Activated CD4-positive, alpha-beta T cell treated with anti-CD3 and anti-CD28 coated beads, Interleukin-2, Interleukin-4, amounts not matched to agents 100 ng/mL and 50 ng/mL, durations not matched to agents 16 hours and 8 hours (primary cell): ENCODE data around the gene ZFPL1.
A peak's percentile ranks its signal among the peaks of the same experiment; 100 is the strongest.

Experiments
- DNase-seq: peaks from one replicate; pipeline ENCODE4 v3.0.0-alpha.2; 2020; ENCODE audit warnings: low spot score

ZFPL1 gene

DNA sequence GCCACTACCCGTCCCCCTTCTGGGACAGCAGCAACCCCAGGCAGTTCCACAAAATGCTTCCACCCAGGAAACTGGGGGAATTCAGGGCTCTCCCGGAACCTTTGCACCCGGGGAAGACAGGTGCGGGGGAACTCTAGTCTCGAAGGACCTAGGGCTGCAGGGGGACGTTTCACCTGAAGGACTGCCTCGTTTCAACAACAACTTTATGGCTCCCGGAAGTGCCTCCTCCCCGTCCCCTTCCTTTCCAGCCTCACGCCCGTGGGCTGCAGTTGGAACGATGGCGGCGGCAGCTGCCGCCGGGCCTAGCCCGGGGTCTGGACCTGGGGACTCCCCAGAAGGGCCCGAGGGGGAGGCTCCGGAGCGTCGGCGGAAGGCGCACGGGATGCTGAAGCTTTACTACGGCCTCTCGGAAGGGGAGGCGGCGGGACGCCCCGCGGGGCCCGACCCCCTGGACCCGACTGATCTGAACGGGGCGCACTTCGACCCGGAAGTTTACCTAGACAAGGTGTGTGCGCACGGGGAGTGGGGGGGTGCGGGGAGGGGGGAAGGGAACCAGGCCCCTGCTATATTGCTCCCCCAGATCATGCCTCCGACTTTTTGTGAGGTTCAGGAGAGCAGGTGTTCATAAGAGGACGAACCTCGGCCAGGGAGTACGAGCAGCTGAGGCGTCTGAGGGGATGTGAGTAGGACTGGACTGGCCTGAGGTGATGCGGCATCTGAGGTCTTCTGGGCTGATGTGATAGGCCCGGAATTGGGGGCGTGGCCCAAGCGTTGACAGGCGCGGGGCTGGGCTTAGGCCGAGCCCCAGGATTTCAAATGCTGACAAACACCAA lies 12.2 kb downstream of the ZFPL1 start, which contains the start of gene VPS51:
TSS of gene VPS51 (plus strand) at position 241 of the 833 bp plus-strand sequence. CDS start at position 278, 37 bp downstream.
- DNase-seq, result peak; percentile 86

- DNase-seq, result no peak
These were observed 12.9 kb downstream of the ZFPL1 start for GRCh38 chr11:65096926-65097325.

DNA sequence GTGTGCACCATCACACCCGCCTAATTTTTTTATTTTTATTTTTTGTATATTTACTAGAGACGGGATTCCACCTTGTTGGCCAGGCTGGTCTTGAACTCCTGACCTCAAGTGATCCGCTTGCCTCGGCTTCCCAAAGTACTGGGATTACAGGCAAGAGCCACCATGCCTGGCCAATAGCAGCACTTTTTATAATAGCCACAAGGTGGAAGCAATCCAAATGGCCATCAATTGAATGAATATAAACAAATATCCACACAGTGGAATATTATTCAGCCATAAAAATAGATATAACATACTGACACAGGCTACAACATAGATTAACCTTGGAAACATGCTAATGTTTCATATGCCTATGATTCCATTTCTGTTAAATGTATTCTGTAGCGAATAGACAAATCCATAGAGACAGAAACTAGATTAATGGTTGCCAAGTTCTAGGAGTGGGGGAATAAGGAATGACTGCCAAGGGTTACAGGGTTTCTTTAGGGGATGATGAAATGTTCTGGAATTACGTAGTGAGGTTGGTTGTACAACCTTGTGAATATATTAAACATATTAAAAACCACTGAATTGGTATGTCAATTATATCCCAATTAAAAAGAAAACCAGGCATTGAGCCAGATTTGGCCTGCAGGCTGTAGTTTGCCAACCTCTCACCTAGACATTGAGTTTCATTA lies 16.8 kb downstream of the ZFPL1 start:
- DNase-seq, result no peak

DNA sequence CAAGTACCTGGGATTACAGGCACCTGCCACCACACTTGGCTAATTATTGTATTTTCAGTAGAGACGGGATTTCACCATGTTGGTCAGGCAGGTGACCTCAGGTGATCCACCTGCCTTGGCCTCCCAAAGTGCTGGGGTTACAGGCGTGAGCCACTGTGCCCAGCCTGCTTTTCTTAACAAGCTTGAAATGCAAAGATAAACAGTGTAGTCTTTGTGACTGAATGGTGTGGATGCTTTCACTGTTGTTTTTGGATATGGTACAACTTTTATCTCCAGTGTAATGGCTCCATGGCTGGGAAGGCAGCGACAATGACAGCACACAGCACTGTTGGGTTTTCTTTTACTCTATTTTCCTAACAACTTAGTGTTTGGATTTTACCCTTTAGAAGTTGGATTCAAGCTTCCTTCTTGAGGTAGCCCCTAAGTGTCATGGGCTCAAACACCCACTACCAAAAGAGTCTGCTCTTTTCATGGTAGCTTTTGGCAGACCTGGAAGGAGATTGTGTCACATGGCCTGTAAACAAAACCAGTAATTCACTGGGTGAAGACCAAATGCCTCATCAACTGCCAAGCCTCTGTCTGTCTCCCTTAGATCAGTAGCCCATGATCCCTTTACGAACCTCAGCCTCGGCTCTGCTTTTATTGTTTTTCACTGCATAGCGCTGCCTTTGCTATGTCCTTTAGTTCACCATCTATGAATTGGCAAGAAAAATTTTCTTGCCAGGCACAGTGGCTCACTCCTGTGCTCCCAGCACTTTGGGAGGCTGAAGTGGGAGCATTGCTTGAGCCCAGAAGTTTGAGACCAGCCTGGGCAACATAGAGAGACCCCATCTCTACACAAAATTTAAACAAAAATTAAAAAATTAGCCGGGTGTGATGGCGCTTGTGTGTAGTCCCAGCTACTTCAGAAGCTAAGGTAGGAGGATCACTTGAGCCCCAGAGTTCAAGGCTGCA lies 18.4 kb downstream of the ZFPL1 start:
- no peak for DNase-seq

DNA sequence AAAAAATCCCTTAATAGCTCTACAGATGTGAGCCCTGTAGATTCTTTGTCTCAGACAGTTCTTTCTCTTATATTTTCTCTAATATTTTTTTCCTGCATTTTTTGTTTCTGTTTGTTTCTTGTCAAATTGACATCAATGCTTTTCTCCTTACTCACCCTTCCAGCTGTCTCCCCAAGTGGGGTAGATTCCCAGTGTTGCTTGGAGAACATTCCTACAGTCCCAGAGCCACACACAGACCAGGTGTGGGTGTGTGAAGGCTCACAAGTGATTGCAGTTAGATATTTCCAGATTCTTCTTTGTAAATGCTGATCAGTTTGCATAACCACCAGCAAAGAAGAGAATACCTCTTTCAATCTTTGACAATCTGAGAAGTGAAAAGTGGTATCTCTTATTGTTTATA lies 19.5 kb downstream of the ZFPL1 start:
- DNase-seq, result no peak

GRCh38 chr11:65104628-65105027 lies 20.6 kb downstream of the ZFPL1 start:
- DNase-seq, result no peak

DNA sequence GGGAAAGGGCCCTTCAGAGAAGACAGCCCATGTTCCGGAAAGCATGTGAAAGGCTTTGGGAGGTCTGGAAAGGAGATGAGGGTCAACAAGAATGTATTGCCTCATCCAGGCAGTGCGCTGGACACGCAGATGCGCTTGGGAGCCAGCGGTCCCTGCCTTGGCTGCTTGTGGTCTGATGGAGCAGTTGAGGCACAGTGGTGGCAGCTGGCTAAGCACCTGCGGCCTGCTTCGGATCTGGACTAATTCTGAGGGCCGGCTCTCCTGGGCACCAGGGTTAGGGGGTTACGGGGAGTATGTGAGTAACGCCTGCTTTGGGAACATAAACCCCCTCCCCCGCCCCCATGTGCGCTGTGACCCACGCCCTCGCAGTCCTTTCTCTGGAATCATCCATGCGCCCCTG lies 23.1 kb downstream of the ZFPL1 start:
- DNase-seq, result no peak

DNA sequence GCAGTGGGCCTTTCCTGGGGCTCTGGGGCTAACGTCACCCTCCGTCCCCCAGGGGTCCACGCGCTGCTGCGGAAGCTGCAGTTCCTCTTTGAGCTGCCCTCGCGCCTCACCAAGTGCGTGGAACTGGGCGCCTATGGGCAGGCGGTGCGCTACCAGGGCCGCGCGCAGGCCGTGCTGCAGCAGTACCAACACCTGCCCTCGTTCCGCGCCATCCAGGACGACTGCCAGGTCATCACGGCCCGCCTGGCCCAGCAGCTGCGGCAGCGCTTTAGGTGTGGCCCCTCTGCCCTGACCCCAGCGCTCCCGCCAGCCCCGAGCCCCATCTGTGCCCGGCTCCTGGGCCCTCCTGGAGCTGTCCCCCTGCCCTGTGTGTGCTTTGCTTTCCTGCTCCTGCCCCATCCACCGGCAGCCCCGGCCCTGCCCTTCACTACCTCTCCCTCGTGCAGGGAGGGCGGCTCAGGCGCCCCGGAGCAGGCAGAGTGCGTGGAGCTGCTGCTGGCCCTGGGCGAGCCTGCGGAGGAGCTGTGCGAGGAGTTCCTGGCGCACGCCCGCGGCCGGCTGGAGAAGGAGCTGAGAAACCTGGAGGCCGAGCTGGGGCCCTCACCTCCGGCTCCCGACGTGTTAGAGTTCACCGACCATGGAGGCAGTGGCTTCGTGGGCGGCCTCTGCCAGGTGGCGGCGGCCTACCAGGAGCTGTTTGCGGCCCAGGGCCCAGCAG lies 23.9 kb downstream of the ZFPL1 start:
- no peak for DNase-seq

DNA sequence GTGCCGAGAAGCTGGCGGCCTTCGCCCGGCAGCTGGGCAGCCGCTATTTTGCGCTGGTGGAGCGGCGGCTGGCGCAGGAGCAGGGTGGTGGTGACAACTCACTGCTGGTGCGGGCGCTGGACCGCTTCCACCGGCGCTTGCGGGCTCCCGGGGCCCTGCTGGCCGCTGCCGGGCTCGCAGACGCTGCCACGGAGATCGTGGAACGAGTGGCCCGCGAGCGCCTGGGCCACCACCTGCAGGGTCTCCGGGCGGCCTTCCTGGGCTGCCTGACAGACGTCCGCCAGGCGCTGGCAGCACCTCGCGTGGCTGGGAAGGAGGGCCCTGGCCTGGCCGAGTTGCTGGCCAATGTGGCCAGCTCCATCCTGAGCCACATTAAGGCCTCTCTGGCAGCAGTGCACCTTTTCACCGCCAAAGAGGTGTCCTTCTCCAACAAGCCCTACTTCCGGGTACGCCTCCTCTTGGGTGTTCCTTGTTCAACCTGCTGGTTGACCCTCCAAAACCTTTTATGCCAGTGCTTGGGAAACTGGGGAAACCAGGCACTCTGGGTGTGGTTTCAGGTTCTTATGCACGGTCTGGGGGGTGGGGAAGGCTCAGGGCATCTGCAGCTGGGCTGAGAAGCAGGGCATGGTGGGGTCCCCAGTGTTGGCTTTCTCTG lies 24.6 kb downstream of the ZFPL1 start:
- DNase-seq, result no peak

GRCh38 chr11:65109231-65110198 lies 25.5 kb downstream of the ZFPL1 start:
- DNase-seq, result no peak

DNA sequence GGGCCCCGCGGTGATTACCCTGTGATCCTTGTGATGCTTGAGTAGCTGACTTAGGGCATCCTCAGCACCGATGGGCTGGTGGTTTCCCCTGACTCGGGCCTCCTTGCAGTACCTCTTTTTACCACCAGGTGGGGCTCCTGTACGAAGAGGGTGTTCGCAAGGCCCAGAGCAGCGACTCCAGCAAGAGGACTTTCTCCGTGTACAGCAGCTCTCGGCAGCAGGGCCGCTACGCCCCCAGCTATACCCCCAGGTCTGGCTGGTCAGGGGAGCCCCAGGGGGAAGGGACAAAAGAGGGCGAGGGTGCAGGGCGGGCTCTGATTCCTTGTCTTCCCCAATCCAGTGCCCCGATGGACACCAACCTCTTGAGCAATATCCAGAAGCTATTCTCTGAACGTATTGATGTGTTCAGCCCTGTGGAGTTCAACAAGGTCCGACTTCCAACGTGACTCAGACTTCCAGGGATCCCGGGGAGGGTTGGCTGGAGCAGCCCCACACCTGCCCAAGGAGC lies 26.4 kb downstream of the ZFPL1 start:
- peak; percentile 95 for DNase-seq

GRCh38 chr11:65111159-65111743 lies 27.2 kb downstream of the ZFPL1 start:
- DNase-seq, result no peak

DNA sequence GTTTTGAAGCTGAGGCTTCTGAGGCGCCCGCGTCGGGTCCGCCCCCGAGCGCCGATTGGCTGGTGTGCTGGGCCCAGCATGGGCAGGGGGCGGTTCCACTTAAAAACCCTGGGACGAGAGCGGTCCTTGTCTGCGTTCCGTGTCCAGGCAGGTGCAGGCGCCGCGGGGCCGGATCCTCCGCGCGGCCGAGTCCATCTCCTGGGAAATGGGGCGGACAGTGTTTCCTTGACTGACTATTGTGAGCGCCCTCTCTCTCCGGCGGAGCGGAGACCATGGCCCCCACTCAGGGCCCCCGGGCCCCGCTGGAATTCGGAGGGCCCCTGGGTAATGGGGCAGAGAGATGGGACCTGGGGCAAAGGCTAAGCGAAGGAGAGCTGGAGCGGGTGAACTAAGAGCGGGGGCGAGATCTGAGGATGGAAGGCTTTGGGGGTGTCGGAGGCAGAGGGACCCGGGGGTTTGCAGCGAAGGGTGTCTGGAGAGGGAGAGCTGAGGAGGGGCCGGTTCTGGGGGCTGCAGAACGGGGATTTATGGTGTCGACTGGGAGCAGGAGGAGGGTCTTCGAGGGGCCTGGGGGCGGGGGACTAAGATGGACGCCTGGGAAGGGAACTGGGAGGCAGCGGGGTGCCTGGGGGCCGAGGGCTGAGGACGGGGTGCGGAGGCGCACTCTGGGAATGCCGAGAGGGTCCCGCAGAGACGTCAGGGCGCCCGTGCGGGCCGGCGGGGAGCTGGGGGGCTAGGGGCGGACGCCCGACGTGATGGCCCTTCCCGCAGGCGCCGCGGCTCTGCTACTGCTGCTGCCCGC lies 27.9 kb downstream of the ZFPL1 start, which contains the start of gene TM7SF2:
TSS of gene TM7SF2 (plus strand) at position 129 of the 802 bp plus-strand sequence. CDS start at position 273, 144 bp downstream.
- peak; percentile 96 for DNase-seq

DNA sequence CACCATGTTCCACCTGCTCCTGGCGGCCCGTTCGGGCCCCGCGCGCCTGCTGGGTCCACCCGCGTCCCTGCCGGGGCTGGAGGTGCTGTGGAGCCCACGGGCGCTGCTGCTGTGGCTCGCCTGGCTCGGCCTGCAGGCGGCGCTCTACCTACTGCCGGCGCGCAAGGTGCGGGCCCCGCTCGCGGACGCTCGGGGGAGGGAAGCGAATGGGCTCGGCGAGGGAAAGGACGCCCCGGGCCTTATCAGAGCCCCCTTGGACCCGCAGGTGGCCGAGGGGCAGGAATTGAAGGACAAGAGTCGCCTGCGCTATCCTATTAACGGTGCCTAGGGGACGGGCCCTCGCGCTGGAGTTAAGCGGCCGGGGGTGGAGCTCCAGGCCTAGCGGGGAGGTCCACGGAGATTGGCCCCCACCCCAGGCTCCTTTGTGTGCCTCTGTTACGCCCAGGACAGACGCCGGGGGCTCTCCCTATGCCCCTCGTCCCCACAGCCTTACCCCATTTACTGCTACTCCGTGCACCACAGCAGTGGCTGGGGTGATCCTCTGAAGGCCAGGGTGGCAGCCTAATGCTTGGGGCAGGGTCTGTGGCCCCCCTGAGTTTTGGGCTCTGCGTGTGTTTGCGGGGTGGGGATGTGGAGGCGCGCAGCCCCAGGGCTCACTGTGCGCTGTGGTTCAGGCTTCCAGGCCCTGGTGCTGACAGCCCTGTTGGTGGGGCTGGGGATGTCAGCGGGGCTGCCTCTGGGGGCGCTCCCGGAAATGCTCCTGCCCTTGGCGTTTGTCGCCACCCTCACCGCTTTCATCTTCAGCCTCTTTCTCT lies 28.7 kb downstream of the ZFPL1 start:
- peak; percentile 75 for DNase-seq

DNA sequence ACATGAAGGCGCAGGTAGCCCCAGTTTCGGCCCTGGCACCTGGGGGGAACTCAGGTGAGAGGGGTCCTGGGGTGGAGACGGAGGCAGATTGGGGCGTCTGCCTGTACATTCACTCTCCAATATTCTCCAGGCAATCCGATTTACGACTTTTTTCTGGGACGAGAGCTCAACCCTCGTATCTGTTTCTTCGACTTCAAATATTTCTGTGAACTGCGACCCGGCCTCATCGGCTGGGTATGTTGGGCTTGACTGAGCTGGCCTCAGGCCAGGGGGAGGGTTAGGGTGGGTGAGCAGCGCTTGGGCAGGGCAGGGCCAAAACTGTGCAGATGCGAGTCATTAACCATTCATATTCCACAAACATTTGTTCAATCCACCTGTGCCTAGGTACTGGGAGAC lies 29.3 kb downstream of the ZFPL1 start:
- no peak for DNase-seq

DNA sequence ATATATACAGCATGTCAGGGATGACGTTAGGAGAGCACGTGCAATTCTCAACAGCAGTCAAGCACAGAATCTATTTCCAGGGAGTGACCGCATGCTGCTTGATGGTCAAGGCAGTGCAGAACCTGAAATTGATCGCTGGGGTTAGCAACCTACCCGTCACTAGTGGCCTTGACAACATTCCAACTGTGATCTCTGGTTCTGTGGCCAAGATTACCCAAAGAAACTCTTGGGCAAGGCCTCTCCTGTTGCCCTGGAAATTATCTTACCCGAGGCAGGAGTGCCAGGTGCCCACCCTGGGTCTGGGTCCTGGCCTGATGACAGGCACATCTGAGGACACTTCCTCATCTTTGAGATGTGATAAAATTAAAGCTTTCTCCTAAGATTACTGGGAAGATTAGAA lies 29.8 kb downstream of the ZFPL1 start:
- DNase-seq, result no peak

DNA sequence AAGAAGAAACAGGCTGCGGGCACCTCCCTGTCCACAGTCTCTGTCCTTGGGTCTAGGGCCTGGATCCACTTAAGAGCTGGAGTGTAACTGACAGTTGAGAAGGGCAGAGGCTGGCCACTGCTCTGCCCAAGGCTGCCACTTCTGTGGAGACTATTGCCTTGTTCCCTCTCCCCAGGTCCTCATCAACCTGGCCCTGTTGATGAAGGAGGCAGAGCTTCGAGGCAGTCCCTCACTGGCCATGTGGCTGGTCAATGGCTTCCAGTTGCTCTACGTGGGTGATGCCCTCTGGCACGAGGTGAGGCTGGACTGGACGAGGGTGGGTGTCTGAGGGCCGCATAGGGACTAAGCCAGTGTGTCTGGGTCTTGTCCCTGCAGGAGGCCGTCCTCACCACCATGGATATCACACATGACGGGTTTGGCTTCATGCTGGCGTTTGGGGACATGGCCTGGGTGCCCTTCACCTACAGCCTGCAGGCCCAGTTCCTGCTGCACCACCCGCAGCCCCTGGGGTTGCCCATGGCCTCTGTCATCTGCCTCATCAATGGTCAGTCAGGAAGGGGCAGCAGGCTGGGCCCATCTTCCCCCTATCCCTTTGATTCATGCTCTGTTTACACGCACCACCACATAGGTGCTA lies 30.6 kb downstream of the ZFPL1 start:
- DNase-seq, result no peak
